HEK293 (cell line): ENCODE results near the gene CSF3.

ENCODE experiments used
- CTCF ChIA-PET: fragments of 350-600 bp; formaldehyde crosslinking; extraction: SDS; loops from one replicate; lab custom pipeline; 2021; ENCODE audit warnings: antibody characterized with exemption; lab: Yijun Ruan, JAX
- POLR2A ChIA-PET: fragments of 300-600 bp; formaldehyde crosslinking; extraction: SDS; loops from one replicate; lab custom pipeline; 2020; ENCODE audit warnings: antibody characterized with exemption, inconsistent platforms; lab: Yijun Ruan, JAX
- H3K27ac ChIP-seq: fragments of 200-500 bp; sonication (Bioruptor generic); 2 replicates; pipeline ENCODE4 v1.5.1; 2014; ENCODE audit warnings: low read depth, low read length, control low read depth, inconsistent platforms; ENCODE audit errors: extremely low read depth
- H3K36me3 ChIP-seq, 2 experiments: fragments of 200-500 bp in 1 of 2; sonication (Bioruptor generic) in 1 of 2; 1 replicate in 1 of 2; 2 replicates in 1 of 2; pipeline ENCODE4 v1.5.1; 2014 to 2017; ENCODE audit warnings: inconsistent platforms in 2 of 2, low read length in 2 of 2; ENCODE audit not compliant: control insufficient read depth in 2 of 2, insufficient read depth in 1 of 2
- H3K4me1 ChIP-seq: fragments of 200-500 bp; sonication (Bioruptor generic); 2 replicates; pipeline ENCODE4 v1.5.1; 2014; ENCODE audit warnings: mild to moderate bottlenecking, low read length, inconsistent platforms; ENCODE audit not compliant: control insufficient read depth, insufficient read depth
- H3K4me3 ChIP-seq: 2 replicates; pipeline ENCODE4 v1.5.1; 2011; ENCODE audit warnings: low read depth, mild to moderate bottlenecking, control low read depth, low read length, moderate library complexity
- H3K9me3 ChIP-seq: fragments of 200-500 bp; sonication (Bioruptor generic); 2 replicates; pipeline ENCODE4 v1.5.1; 2014; ENCODE audit warnings: low read depth, low read length, inconsistent platforms; ENCODE audit not compliant: control insufficient read depth, insufficient read depth
- ATF2 ChIP-seq: fragments of 450-650 bp; formaldehyde crosslinking; IDR thresholded peaks from 2 replicates; pipeline ENCODE4 v1.5.1; 2016; ENCODE audit warnings: missing biosample characterization, missing genetic modification characterization, low read depth
- KLF1 ChIP-seq: fragments of 450-650 bp; formaldehyde crosslinking; IDR thresholded peaks from 2 replicates; pipeline ENCODE4 v1.5.1; 2016; ENCODE audit warnings: missing biosample characterization, missing genetic modification characterization
- KLF9 ChIP-seq: fragments of 450-650 bp; formaldehyde crosslinking; IDR thresholded peaks from 2 replicates; pipeline ENCODE4 v1.5.1; 2016; ENCODE audit warnings: missing biosample characterization, missing genetic modification characterization, low read depth
- PBX3 ChIP-seq: sonication (generic); formaldehyde crosslinking; IDR thresholded peaks from 2 replicates; pipeline ENCODE4 v1.8.1; 2022; ENCODE audit warnings: mild to moderate bottlenecking, moderate library complexity, missing genetic modification reagents
- REPIN1 ChIP-seq: fragments of 450-650 bp; formaldehyde crosslinking; IDR thresholded peaks from 2 replicates; pipeline ENCODE4 v1.5.1; 2017; ENCODE audit warnings: missing biosample characterization, missing genetic modification characterization, low read depth
- TSHZ1 ChIP-seq: fragments of 450-650 bp; formaldehyde crosslinking; IDR thresholded peaks from 2 replicates; pipeline ENCODE4 v1.5.1; 2016; ENCODE audit warnings: missing biosample characterization, missing genetic modification characterization, borderline replicate concordance
- ZFP37 ChIP-seq: fragments of 450-650 bp; formaldehyde crosslinking; IDR thresholded peaks from 2 replicates; pipeline ENCODE4 v1.5.1; 2016; ENCODE audit warnings: missing biosample characterization, missing genetic modification characterization
- ZNF248 ChIP-seq: fragments of 450-650 bp; formaldehyde crosslinking; IDR thresholded peaks from 2 replicates; pipeline ENCODE4 v1.5.1; 2017; ENCODE audit warnings: missing biosample characterization, missing genetic modification characterization
- ZNF362 ChIP-seq: fragments of 450-650 bp; formaldehyde crosslinking; IDR thresholded peaks from 2 replicates; pipeline ENCODE4 v1.5.1; 2016; ENCODE audit warnings: missing biosample characterization, missing genetic modification characterization
- ZNF518A ChIP-seq: fragments of 450-650 bp; formaldehyde crosslinking; conservative IDR thresholded peaks from 2 replicates; pipeline ENCODE4 v1.5.1; 2016; ENCODE audit warnings: low read depth, missing biosample characterization, missing genetic modification characterization
- ZNF548 ChIP-seq: fragments of 450-650 bp; formaldehyde crosslinking; IDR thresholded peaks from 2 replicates; pipeline ENCODE4 v1.5.1; 2016; ENCODE audit warnings: missing biosample characterization, missing genetic modification characterization
- ZNF561 ChIP-seq: fragments of 450-650 bp; IDR thresholded peaks from 2 replicates; pipeline ENCODE4 v1.5.1; 2018; ENCODE audit warnings: missing biosample characterization, missing genetic modification characterization, borderline replicate concordance
- ZNF585B ChIP-seq: fragments of 450-650 bp; formaldehyde crosslinking; IDR thresholded peaks from 2 replicates; pipeline ENCODE4 v1.5.1; 2016; ENCODE audit warnings: missing biosample characterization, missing genetic modification characterization
- ZNF626 ChIP-seq: fragments of 450-650 bp; sonication (Bioruptor Pico); formaldehyde crosslinking; IDR thresholded peaks from 2 replicates; pipeline ENCODE4 v1.5.1; 2018; ENCODE audit warnings: missing biosample characterization, missing genetic modification characterization, inconsistent platforms
- ZNF654 ChIP-seq: fragments of 450-650 bp; formaldehyde crosslinking; IDR thresholded peaks from 2 replicates; pipeline ENCODE4 v1.5.1; 2016; ENCODE audit warnings: low read depth, missing biosample characterization, missing genetic modification characterization
- ZNF777 ChIP-seq: fragments of 450-650 bp; formaldehyde crosslinking; IDR thresholded peaks from 2 replicates; pipeline ENCODE4 v1.5.1; 2017; ENCODE audit warnings: missing biosample characterization, missing genetic modification characterization, borderline replicate concordance
- ZSCAN4 ChIP-seq: fragments of 450-650 bp; formaldehyde crosslinking; IDR thresholded peaks from 2 replicates; pipeline ENCODE4 v1.5.1; 2017; ENCODE audit warnings: missing biosample characterization, missing genetic modification characterization

The CSF3 gene

GRCh38 chr17:40062329-40063186 lies 47.3 kb downstream of the CSF3 start, which contains the start of gene THRA (continued):
- TF ChIP-seq ZNF585B (tag by site-specific recombination): no peak
- no peak for TF ChIP-seq ZNF248 (tag by site-specific recombination)

GRCh38 chr17:40063187-40063771 lies 48.0 kb downstream of the CSF3 start:
- H3K4me1 ChIP-seq: peaks cover 17% of the 10 kb centered on the region
- ChIA-PET POLR2A (interaction anchor here (0.6 to 2.4 kb wide), 12 partner anchors 9 to 105 kb away, joined by 3 to 12 read pairs (median 3); partner anchors contain the start of genes CASC3 and MED24), CTCF (interaction anchor here (0.7 to 10.6 kb wide), 9 partner anchors 9 to 355 kb away, joined by 3 to 166 read pairs (median 4); partner anchors contain the start of gene MED24)
- H3K36me3 ChIP-seq: no peaks in the 10 kb centered on the region
- H3K9me3 ChIP-seq: no peaks in the 10 kb centered on the region
- H3K27ac ChIP-seq: peak overlapping the region; percentile 86; the same call in 1 of the 2 replicates
- H3K4me3 ChIP-seq: peak overlapping the region; percentile 84
- no peak for TF ChIP-seq ZNF626 (tag by site-specific recombination)
- TF ChIP-seq ZNF777: no peak
- no peak for TF ChIP-seq PBX3 (CRISPR knock-in tag)
- TF ChIP-seq KLF1: no peak
- TF ChIP-seq ZNF561 (tag by site-specific recombination): 0 out of 2 replicates have a peak, but pooled peaks have one; percentile 35
- no peak for TF ChIP-seq ZNF548 (tag by site-specific recombination)
- no peak for TF ChIP-seq ZFP37 (tag by site-specific recombination)
- no peak for TF ChIP-seq ZNF362 (tag by site-specific recombination)
- no peak for TF ChIP-seq REPIN1 (tag by site-specific recombination)
- no peak for TF ChIP-seq ZNF518A (tag by site-specific recombination)
- TF ChIP-seq ZNF654: no peak
- no peak for TF ChIP-seq KLF9
- TF ChIP-seq TSHZ1 (tag by site-specific recombination): no peak
- TF ChIP-seq ZSCAN4 (tag by site-specific recombination): no peak
- no peak for TF ChIP-seq ATF2
